ENCODE measurements around the gene PTPRD. TPM values are rescaled to one million over a fixed set of nuclear protein-coding genes. Genes with fewer than 3 reads are reported as not detected.

PTPRD gene
- total and polyA plus RNA-seq, 2 experiments from 2014 or later, result 11.5 to 58.0 TPM

GRCh38 chr9:9091387-9091786 is 1521.4 kb downstream of the PTPRD start:
- ATAC-seq (no peak), DNase-seq (ENCODE audit: low spot score) (no peak)
- H3K9me3 Mint-ChIP-seq, result no peaks in the 10 kb centered on the region; the same call in 2 of the 3 replicates
- Histone ChIP-seq H2AFZ (no peak overlapping the region), H3K36me3 (ENCODE audit: insufficient read depth) (no peaks in the 10 kb centered on the region), H3K4me2 (no peak overlapping the region), H3K4me1 (ENCODE audit: insufficient read depth) (no peaks in the 10 kb centered on the region), H3F3A (replicated peaks; ENCODE audit: low read depth) (no peaks in the 10 kb centered on the region), H4K20me1 (replicated peaks; ENCODE audit: insufficient read depth) (no peaks in the 10 kb centered on the region), H3K27ac (ENCODE audit: low read depth) (no peak overlapping the region), H3K4me3 (no peak overlapping the region), H3K9me2 (ENCODE audit: insufficient read depth) (no peaks in the 10 kb centered on the region), H3K79me2 (replicated peaks; ENCODE audit: insufficient read depth) (no peaks in the 10 kb centered on the region), H3K27me3 (ENCODE audit: insufficient read depth) (no peaks in the 10 kb centered on the region)
- H3K27ac Mint-ChIP-seq, result no peak overlapping the region
- no peaks in the 10 kb centered on the region for H3K36me3 Mint-ChIP-seq (ENCODE audit: low read depth)
- peaks cover 2% of the 10 kb centered on the region for H3K27me3 Mint-ChIP-seq (ENCODE audit: insufficient read depth, low read depth, poor library complexity)
- no peak overlapping the region for H3K4me3 Mint-ChIP-seq
- H3K4me1 Mint-ChIP-seq, result no peaks in the 10 kb centered on the region
- TF ChIP-seq STAT1 (IDR thresholded peaks at IDR 0.05; ENCODE audit: unreplicated experiment) (no peak), NANOG (IDR thresholded peaks at IDR 0.05; ENCODE audit: borderline replicate concordance) (no peak), ZNF331 (CRISPR knock-in tag; IDR thresholded peaks at IDR 0.05; ENCODE audit: low read depth) (no peak), CREB1 (CRISPR knock-in tag; IDR thresholded peaks at IDR 0.05; ENCODE audit: low read depth) (no peak), POLR2AphosphoS5 (IDR thresholded peaks at IDR 0.05; ENCODE audit: low read depth) (no peak), JUNB (IDR thresholded peaks at IDR 0.05; ENCODE audit: unreplicated experiment) (no peak), REST (IDR thresholded peaks at IDR 0.05; ENCODE audit: unreplicated experiment) (peak; percentile 67), EZH2 (IDR thresholded peaks at IDR 0.05; ENCODE audit: low read depth, unreplicated experiment) (no peak)

GRCh38 chr9:9079473-9079872 is 1533.3 kb downstream of the PTPRD start:
- Histone ChIP-seq H3K4me1 (ENCODE audit: insufficient read depth) (no peaks in the 10 kb centered on the region), H2AFZ (no peak overlapping the region), H3F3A (replicated peaks; ENCODE audit: low read depth) (no peaks in the 10 kb centered on the region), H3K4me2 (no peak overlapping the region), H3K4me3 (no peak overlapping the region), H3K9me2 (ENCODE audit: insufficient read depth) (no peaks in the 10 kb centered on the region), H3K36me3 (ENCODE audit: insufficient read depth) (0 out of 2 replicates have a peak, but pooled peaks cover 4% of the 10 kb centered on the region), H4K20me1 (replicated peaks; ENCODE audit: insufficient read depth) (no peaks in the 10 kb centered on the region), H3K79me2 (replicated peaks; ENCODE audit: insufficient read depth) (no peaks in the 10 kb centered on the region), H3K27me3 (ENCODE audit: insufficient read depth) (no peaks in the 10 kb centered on the region), H3K27ac (ENCODE audit: low read depth) (no peak overlapping the region)
- no peak for ATAC-seq
- no peak for DNase-seq (ENCODE audit: low spot score)
- Mint-ChIP-seq H3K36me3 (ENCODE audit: low read depth) (no peaks in the 10 kb centered on the region; the same call in 2 of the 3 replicates), H3K27ac (no peak overlapping the region), H3K9me3 (no peaks in the 10 kb centered on the region; the same call in 2 of the 3 replicates), H3K4me3 (no peak overlapping the region), H3K27me3 (ENCODE audit: insufficient read depth, low read depth, poor library complexity) (peaks cover 5% of the 10 kb centered on the region), H3K4me1 (no peaks in the 10 kb centered on the region)
- TF ChIP-seq JUNB (IDR thresholded peaks at IDR 0.05; ENCODE audit: unreplicated experiment), result no peak
- TF ChIP-seq POLR2AphosphoS5 (IDR thresholded peaks at IDR 0.05; ENCODE audit: low read depth), result no peak
- no peak for TF ChIP-seq CREB1 (CRISPR knock-in tag; IDR thresholded peaks at IDR 0.05; ENCODE audit: low read depth)
- no peak for TF ChIP-seq CTCF (conservative IDR thresholded peaks at IDR 0.05; ENCODE audit: low read depth in 2 of 2)
